GM12878 (cell line): ENCODE results near the gene FGFR2. TPM values are rescaled to one million over a fixed set of nuclear protein-coding genes. Genes with fewer than 3 reads are reported as not detected.

Experiments
- ATAC-seq: fragments of 200-7000 bp; cut with Tn5 transposase; 3 replicates; pipeline ENCODE4 v1.9.1; 2020; ENCODE audit warnings: mild to moderate bottlenecking, moderate library complexity
- BruUV-seq: library from RNA; stranded (reverse); fragments of 400-500 nt; replicated peaks from 2 replicates; lab custom pipeline; 2021; lab: Mats Ljungman, UMichigan
- CTCF ChIA-PET: fragments of 300-600 bp; sonication (Branson Sonifier 250); formaldehyde crosslinking; extraction: SDS; loops from one replicate; lab custom pipeline; 2021; ENCODE audit warnings: inconsistent platforms; lab: Yijun Ruan, JAX
- POLR2A ChIA-PET: fragments of 350-600 bp; formaldehyde crosslinking; extraction: SDS; loops from one replicate; lab custom pipeline; 2021; ENCODE audit warnings: inconsistent platforms; lab: Charles Lee
- RAD21 ChIA-PET: fragments of 300-600 bp; sonication (Branson Sonifier 250); formaldehyde crosslinking; loops from one replicate; lab custom pipeline; 2023; ENCODE audit warnings: antibody characterized with exemption; ENCODE audit not compliant: unreplicated experiment; lab: Charles Lee
- SMC1A ChIA-PET: fragments of 300-600 bp; sonication (Branson Sonifier 250); formaldehyde crosslinking; loops from one replicate; lab custom pipeline; 2023; ENCODE audit not compliant: unreplicated experiment, uncharacterized antibody; lab: Charles Lee
- DNase-seq: peaks from one replicate; pipeline ENCODE4 v3.0.0-alpha.2; 2011; ENCODE audit warnings: low read depth, low spot score
- FAIRE-seq: peaks from 3 replicates; lab custom pipeline; 2011; peaks lifted over from hg19 to GRCh38; lab: Jason Lieb, UNC
- H2AFZ ChIP-seq: 2 replicates; pipeline ENCODE4 v1.6.0; 2011; ENCODE audit warnings: low read depth, low read length, control low read depth; ENCODE audit not compliant: control insufficient read depth
- H3K27ac ChIP-seq: 2 replicates; pipeline ENCODE4 v1.5.1; 2011; ENCODE audit warnings: control low read depth; ENCODE audit not compliant: control insufficient read depth, insufficient read depth
- H3K27me3 ChIP-seq, 2 experiments: replicated peaks in 1 of 2; 2 replicates each; pipeline versions ENCODE4 v1.6.0 to v1.6.1; 2011; ENCODE audit warnings: low read length in 1 of 2; ENCODE audit not compliant: control insufficient read depth in 2 of 2, insufficient read depth in 2 of 2
- H3K36me3 ChIP-seq, 2 experiments: 2 replicates each; pipeline ENCODE4 v1.5.1; 2011; ENCODE audit warnings: low read length in 1 of 2; ENCODE audit not compliant: control insufficient read depth in 2 of 2, insufficient read depth in 2 of 2
- H3K4me1 ChIP-seq: 2 replicates; pipeline ENCODE4 v1.6.1; 2011; ENCODE audit warnings: mild to moderate bottlenecking, low read length, moderate library complexity, mixed read lengths; ENCODE audit not compliant: control insufficient read depth, insufficient read depth
- H3K4me2 ChIP-seq: 2 replicates; pipeline ENCODE4 v1.6.0; 2011; ENCODE audit warnings: control low read depth; ENCODE audit not compliant: control insufficient read depth, insufficient read depth
- H3K4me3 ChIP-seq: fragments of 200-600 bp; sonication (generic); 2 replicates; pipeline ENCODE4 v1.5.1; 2016
- H3K79me2 ChIP-seq: 2 replicates; pipeline ENCODE4 v1.6.0; 2011; ENCODE audit warnings: low read length; ENCODE audit not compliant: control insufficient read depth, insufficient read depth
- H3K9ac ChIP-seq: 2 replicates; pipeline ENCODE4 v1.8.0; 2011; ENCODE audit warnings: low read length, control low read depth, mixed read lengths; ENCODE audit not compliant: control insufficient read depth, insufficient read depth
- H3K9me3 ChIP-seq: replicated peaks from 3 replicates; pipeline ENCODE4 v1.5.1; 2011; ENCODE audit warnings: mild to moderate bottlenecking, low read length; ENCODE audit not compliant: control insufficient read depth, insufficient read depth
- H4K20me1 ChIP-seq: 2 replicates; pipeline ENCODE4 v1.6.0; 2011; ENCODE audit not compliant: control insufficient read depth, insufficient read depth
- ATF7 ChIP-seq: fragments of 450-650 bp; IDR thresholded peaks from 2 replicates; pipeline ENCODE4 v1.6.1; 2016; ENCODE audit warnings: low read depth, mild to moderate bottlenecking
- CBX5 ChIP-seq: sonication (generic); IDR thresholded peaks from 2 replicates; pipeline ENCODE4 v1.6.1; 2016; ENCODE audit warnings: low read depth, moderate library complexity, mild to moderate bottlenecking, inconsistent platforms
- ETV6 ChIP-seq, 2 experiments: fragments of 450-650 bp in 1 of 2; IDR thresholded peaks in 1 of 2; conservative IDR thresholded peaks in 1 of 2; 2 replicates each; pipeline ENCODE4 v1.6.1; 2014; ENCODE audit warnings: antibody characterized with exemption in 1 of 2, borderline replicate concordance in 1 of 2, low read depth in 1 of 2, mild to moderate bottlenecking in 1 of 2, moderate library complexity in 1 of 2
- MEF2B ChIP-seq: fragments of 450-650 bp; IDR thresholded peaks from 2 replicates; pipeline ENCODE4 v1.6.1; 2018; ENCODE audit warnings: mild to moderate bottlenecking, moderate library complexity; ENCODE audit not compliant: partially characterized antibody, poor library complexity, severe bottlenecking
- MYB ChIP-seq: fragments of 150-350 bp; IDR thresholded peaks from 2 replicates; pipeline ENCODE4 v1.6.1; 2014; ENCODE audit warnings: mild to moderate bottlenecking, low read depth, low read length, borderline replicate concordance
- PAX8 ChIP-seq: fragments of 450-650 bp; IDR thresholded peaks from 2 replicates; pipeline ENCODE4 v1.6.1; 2017; ENCODE audit warnings: mild to moderate bottlenecking, moderate library complexity
- SPI1 ChIP-seq: IDR thresholded peaks from 2 replicates; pipeline ENCODE4 v1.6.1; 2011; ENCODE audit warnings: low read depth, mild to moderate bottlenecking, low read length, moderate library complexity, borderline replicate concordance; ENCODE audit not compliant: insufficient read depth
- ZNF274 ChIP-seq: IDR thresholded peaks from one replicate; pipeline ENCODE4 v1.8.0; 2011; ENCODE audit not compliant: insufficient read length, insufficient read depth
- WGBS: methylation state at CpG from one replicate; pipeline ENCODE4 v1.1.6; 2016; ENCODE audit warnings: low lambda C conversion rate; ENCODE audit not compliant: insufficient replicate concordance, insufficient coverage; ENCODE audit errors: missing lambda C conversion rate; 5-methylcytosine and 5-hydroxymethylcytosine counted together
- in situ Hi-C: fragments of 300-500 bp; cut with MboI; formaldehyde crosslinking; loops from 9 replicates; pipeline ENCODE4 v1.14.3; 2018; ENCODE audit warnings: mixed read lengths
- intact Hi-C: fragments of 100-400 bp; cut with micrococcal nuclease; formaldehyde crosslinking; loops from one replicate; pipeline ENCODE4 v1.14.2; 2022; ENCODE audit not compliant: unreplicated experiment
- polyA plus RNA-seq, 11 experiments: library from polyadenylated mRNA; depleted of rRNA in 4 of 11; unstranded in 6 of 11; stranded (reverse) in 5 of 11; fragments of >200 nt; fragmentation: Nextera tagmentation in 4 of 11; fragmentation: Illumina TruSeq in 1 of 11; extraction: Ambion mirVana in 4 of 11; extraction: Trizol in 1 of 11; gene quantifications; 1 replicate in 1 of 11; 2 replicates in 10 of 11; pipeline versions ENCODE4 v1.2.1 to v1.2.3, GENCODE V29; 2011 to 2016; ENCODE audit warnings: inconsistent platforms in 2 of 11, missing spikeins in 2 of 11, low read depth in 1 of 11
- total RNA-seq, 4 experiments: library from RNA; depleted of rRNA in 3 of 4; stranded (reverse); fragments of >200 nt in 3 of 4; fragmentation: Illumina TruSeq in 1 of 4; extraction: Trizol in 1 of 4; gene quantifications; 2 replicates each; pipeline versions ENCODE4 v1.2.1 to v1.2.3, GENCODE V29; 2013 to 2021
- TF ChIP-seq, protein P1 (sequence below): fragments of 450-650 bp; formaldehyde crosslinking; IDR thresholded peaks from 2 replicates; pipeline ENCODE4 v1.5.0; 2022; ENCODE audit warnings: mild to moderate bottlenecking, missing genetic modification characterization
- TF ChIP-seq, protein P2 (sequence below): IDR thresholded peaks from 2 replicates; pipeline ENCODE4 v1.6.1; 2011; ENCODE audit warnings: low read depth, mild to moderate bottlenecking, low read length, moderate library complexity, borderline replicate concordance; ENCODE audit errors: extremely low read depth
- TF ChIP-seq, protein P3 (sequence below), 3 experiments: IDR thresholded peaks in 2 of 3; conservative IDR thresholded peaks in 1 of 3; 2 replicates each; pipeline ENCODE4 v1.5.1; 2011; ENCODE audit warnings: low read depth in 3 of 3, low read length in 3 of 3, mild to moderate bottlenecking in 3 of 3, control low read depth in 2 of 3, moderate library complexity in 2 of 3, inconsistent platforms in 1 of 3, mixed read lengths in 1 of 3; ENCODE audit not compliant: control insufficient read depth in 2 of 3, insufficient read depth in 1 of 3; ENCODE audit errors: extremely low read depth in 1 of 3
- TF ChIP-seq, protein P4 (sequence below): fragments of 450-650 bp; IDR thresholded peaks from 2 replicates; pipeline ENCODE4 v1.6.1; 2017; ENCODE audit warnings: antibody characterized with exemption, mild to moderate bottlenecking, moderate library complexity

Gene FGFR2
- total and polyA plus RNA-seq, 10 of the 15 experiments (the other 5 are each of a cell fraction or from before 2014, with no cell fraction given): 0.04 to 0.15 TPM; not detected in 8

DNA sequence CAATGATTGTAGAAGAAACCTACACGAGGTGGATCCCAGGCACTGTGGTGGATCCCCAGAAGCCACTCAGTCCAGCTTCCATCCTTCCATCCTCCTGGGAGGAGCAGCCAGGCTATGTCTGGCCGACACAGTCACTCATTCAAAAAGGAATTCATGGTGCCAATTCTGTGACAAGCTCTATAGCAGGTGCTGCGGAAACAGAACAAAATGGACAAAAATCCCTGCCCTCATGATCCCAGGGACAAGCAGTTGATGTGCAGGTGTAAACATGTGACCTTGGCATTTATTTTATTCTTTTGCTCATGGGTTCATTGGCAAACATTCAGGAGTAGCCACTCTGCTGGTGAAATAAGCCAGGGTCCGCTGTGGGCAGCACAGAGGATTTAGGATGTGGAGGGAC is 49.2 kb upstream of the FGFR2 start:
- in situ Hi-C loops: no loop called here
- SMC1A ChIA-PET: no interaction called here
- TF ChIP-seq CBX5 (no peak), PAX8 (no peak), ZNF274 (no peak), MEF2B (no peak), ETV6 (conservative IDR thresholded peaks at IDR 0.05 in 1 of 2, IDR thresholded peaks at IDR 0.05 in 1 of 2; ENCODE audit: borderline replicate concordance in 1 of 2, low read depth in 1 of 2) (no peak), MYB (no peak), SPI1 (no peak), ATF7 (no peak)
- TF ChIP-seq, protein P1, sequence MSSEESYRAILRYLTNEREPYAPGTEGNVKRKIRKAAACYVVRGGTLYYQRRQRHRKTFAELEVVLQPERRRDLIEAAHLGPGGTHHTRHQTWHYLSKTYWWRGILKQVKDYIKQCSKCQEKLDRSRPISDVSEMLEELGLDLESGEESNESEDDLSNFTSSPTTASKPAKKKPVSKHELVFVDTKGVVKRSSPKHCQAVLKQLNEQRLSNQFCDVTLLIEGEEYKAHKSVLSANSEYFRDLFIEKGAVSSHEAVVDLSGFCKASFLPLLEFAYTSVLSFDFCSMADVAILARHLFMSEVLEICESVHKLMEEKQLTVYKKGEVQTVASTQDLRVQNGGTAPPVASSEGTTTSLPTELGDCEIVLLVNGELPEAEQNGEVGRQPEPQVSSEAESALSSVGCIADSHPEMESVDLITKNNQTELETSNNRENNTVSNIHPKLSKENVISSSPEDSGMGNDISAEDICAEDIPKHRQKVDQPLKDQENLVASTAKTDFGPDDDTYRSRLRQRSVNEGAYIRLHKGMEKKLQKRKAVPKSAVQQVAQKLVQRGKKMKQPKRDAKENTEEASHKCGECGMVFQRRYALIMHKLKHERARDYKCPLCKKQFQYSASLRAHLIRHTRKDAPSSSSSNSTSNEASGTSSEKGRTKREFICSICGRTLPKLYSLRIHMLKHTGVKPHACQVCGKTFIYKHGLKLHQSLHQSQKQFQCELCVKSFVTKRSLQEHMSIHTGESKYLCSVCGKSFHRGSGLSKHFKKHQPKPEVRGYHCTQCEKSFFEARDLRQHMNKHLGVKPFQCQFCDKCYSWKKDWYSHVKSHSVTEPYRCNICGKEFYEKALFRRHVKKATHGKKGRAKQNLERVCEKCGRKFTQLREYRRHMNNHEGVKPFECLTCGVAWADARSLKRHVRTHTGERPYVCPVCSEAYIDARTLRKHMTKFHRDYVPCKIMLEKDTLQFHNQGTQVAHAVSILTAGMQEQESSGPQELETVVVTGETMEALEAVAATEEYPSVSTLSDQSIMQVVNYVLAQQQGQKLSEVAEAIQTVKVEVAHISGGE (CRISPR knock-in tag): no peak
- TF ChIP-seq, protein P2, sequence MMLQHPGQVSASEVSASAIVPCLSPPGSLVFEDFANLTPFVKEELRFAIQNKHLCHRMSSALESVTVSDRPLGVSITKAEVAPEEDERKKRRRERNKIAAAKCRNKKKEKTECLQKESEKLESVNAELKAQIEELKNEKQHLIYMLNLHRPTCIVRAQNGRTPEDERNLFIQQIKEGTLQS: no peak
- TF ChIP-seq, protein P3, sequence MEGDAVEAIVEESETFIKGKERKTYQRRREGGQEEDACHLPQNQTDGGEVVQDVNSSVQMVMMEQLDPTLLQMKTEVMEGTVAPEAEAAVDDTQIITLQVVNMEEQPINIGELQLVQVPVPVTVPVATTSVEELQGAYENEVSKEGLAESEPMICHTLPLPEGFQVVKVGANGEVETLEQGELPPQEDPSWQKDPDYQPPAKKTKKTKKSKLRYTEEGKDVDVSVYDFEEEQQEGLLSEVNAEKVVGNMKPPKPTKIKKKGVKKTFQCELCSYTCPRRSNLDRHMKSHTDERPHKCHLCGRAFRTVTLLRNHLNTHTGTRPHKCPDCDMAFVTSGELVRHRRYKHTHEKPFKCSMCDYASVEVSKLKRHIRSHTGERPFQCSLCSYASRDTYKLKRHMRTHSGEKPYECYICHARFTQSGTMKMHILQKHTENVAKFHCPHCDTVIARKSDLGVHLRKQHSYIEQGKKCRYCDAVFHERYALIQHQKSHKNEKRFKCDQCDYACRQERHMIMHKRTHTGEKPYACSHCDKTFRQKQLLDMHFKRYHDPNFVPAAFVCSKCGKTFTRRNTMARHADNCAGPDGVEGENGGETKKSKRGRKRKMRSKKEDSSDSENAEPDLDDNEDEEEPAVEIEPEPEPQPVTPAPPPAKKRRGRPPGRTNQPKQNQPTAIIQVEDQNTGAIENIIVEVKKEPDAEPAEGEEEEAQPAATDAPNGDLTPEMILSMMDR (IDR thresholded peaks at IDR 0.05 in 2 of 3, conservative IDR thresholded peaks at IDR 0.05 in 1 of 3; ENCODE audit: control insufficient read depth in 2 of 3, extremely low read depth in 1 of 3, insufficient read depth in 1 of 3, low read depth in 3 of 3, low read length in 3 of 3): no peak
- TF ChIP-seq, protein P4, sequence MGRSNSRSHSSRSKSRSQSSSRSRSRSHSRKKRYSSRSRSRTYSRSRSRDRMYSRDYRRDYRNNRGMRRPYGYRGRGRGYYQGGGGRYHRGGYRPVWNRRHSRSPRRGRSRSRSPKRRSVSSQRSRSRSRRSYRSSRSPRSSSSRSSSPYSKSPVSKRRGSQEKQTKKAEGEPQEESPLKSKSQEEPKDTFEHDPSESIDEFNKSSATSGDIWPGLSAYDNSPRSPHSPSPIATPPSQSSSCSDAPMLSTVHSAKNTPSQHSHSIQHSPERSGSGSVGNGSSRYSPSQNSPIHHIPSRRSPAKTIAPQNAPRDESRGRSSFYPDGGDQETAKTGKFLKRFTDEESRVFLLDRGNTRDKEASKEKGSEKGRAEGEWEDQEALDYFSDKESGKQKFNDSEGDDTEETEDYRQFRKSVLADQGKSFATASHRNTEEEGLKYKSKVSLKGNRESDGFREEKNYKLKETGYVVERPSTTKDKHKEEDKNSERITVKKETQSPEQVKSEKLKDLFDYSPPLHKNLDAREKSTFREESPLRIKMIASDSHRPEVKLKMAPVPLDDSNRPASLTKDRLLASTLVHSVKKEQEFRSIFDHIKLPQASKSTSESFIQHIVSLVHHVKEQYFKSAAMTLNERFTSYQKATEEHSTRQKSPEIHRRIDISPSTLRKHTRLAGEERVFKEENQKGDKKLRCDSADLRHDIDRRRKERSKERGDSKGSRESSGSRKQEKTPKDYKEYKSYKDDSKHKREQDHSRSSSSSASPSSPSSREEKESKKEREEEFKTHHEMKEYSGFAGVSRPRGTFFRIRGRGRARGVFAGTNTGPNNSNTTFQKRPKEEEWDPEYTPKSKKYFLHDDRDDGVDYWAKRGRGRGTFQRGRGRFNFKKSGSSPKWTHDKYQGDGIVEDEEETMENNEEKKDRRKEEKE: no peak
- no peak for DNase-seq
- Histone ChIP-seq H3K9ac (no peak overlapping the region), H3K4me2 (no peak overlapping the region), H3K27ac (no peak overlapping the region), H3K9me3 (no peaks in the 10 kb centered on the region), H3K4me1 (no peaks in the 10 kb centered on the region), H3K36me3 (no peaks in the 10 kb centered on the region), H3K27me3 (peaks cover 0 to 1% of the 10 kb centered on the region in 2 experiments; a peak in 1 of 4 replicates), H2AFZ (no peak overlapping the region), H3K79me2 (no peaks in the 10 kb centered on the region), H4K20me1 (no peaks in the 10 kb centered on the region), H3K4me3 (no peak overlapping the region)
- WGBS: 23% methylated on average over 4 of the region's 4 CpGs
- POLR2A ChIA-PET: no interaction called here
- RAD21 ChIA-PET: no interaction called here
- no peak for ATAC-seq
- CTCF ChIA-PET: no interaction called here
- FAIRE-seq: no peak
- no TSS peak for BruUV-seq
- intact Hi-C loops: no loop called here
